ENCODE results near the gene RORC. TPM values are rescaled to one million over a fixed set of nuclear protein-coding genes. Genes with fewer than 3 reads are reported as not detected.

Gene RORC
- total and polyA plus RNA-seq, 2 experiments from 2014 or later, result not detected

DNA sequence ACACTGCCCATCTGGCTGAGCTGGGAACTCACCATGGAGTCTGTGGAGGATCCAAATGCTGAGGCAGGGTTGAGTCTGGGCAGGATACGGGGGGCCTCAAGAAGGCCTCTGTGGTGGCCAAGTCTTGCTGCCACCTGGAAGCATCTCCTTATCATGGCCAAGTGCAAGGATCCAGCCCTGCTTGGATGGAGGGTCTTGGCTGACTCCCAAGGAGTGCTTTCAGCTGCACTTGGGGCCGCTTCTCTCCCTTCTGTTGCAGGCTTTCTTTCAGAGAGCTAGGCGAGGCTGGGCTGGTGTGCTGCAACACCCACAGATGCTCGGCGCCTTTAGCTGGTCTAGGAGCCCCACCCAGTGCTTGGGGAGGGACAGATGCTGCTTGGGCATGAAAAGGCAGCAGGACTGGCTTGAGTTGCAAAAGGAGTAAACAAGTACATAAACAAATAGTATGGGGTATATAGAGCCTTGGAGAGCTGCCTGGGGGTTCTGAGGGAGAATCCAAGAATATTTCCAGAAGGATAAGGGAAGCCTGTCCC, 21.9 kb upstream of the RORC start, which contains the start of gene THEM5:
THEM5 (minus strand) TSS at position 302 of the 533 bp plus-strand sequence; CDS start at position 155, 147 bp downstream.
- no peaks in the 10 kb centered on the region for H4K20me1 ChIP-seq (ENCODE audit: insufficient read depth)
- peaks cover 13% of the 10 kb centered on the region; the same call in 1 of the 2 replicates for H3K27me3 ChIP-seq (replicated peaks; ENCODE audit: insufficient read depth)
- no peaks in the 10 kb centered on the region for H3K9me2 ChIP-seq (ENCODE audit: insufficient read depth)
- WGBS, 2 experiments (ENCODE audit: low coverage in 1 of 2, low lambda C conversion rate in 2 of 2, missing lambda C conversion rate in 2 of 2), result 27 to 33% methylated on average over 5 of the region's 5 CpGs
- H3K4me2 ChIP-seq (ENCODE audit: unreplicated experiment), result no peak within 1 kb of the TSS
- no peaks in the 10 kb centered on the region for H3K79me2 ChIP-seq (ENCODE audit: insufficient read depth)
- no peak within 1 kb of the TSS for H3K4me3 ChIP-seq
- no peak within 1 kb of the TSS for H3K9ac ChIP-seq
- peaks cover 10% of the 10 kb centered on the region for H3K4me1 ChIP-seq (ENCODE audit: insufficient read depth)
- no peak within 1 kb of the TSS for H3K27ac ChIP-seq
- in situ Hi-C loops (cut with MboI), result no loop called here
- 0 out of 2 replicates have a peak, but pooled peaks cover 7% of the 10 kb centered on the region for H3F3A ChIP-seq (ENCODE audit: insufficient read depth)
- no peaks in the 10 kb centered on the region for H3K9me3 ChIP-seq (ENCODE audit: low read depth)
- H3K36me3 ChIP-seq (ENCODE audit: low read depth), result no peaks in the 10 kb centered on the region
- H2AFZ ChIP-seq, result no peak within 1 kb of the TSS
- DNase-seq, result peak; percentile 51
- TF ChIP-seq EZH2 (IDR thresholded peaks at IDR 0.05; ENCODE audit: insufficient read depth, poor library complexity, severe bottlenecking) (no peak), EZH2phosphoT487 (IDR thresholded peaks at IDR 0.05; ENCODE audit: insufficient read depth, low read depth) (no peak)

DNA sequence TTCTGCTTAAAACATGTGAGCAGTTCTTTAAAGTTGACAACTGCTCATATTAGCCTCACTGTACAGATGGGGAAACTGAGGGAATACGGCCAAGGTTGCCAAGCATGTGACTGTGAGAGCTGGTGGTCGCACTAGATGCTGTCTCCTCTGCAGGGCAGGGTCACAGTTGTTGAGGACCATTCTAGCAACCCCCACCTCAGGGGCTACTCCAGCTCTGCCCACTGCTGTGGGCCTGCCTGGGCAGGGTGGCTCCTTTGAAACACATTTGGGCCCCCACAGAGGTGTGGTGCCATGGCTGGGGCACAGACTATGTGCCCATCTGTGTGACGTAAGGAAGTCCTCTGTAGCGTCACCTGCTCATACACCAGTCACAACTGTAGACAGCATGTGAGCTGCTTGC, 21.1 kb upstream of the RORC start:
- in situ Hi-C loops (cut with MboI), result no loop called here
- no peak for TF ChIP-seq EZH2 (IDR thresholded peaks at IDR 0.05; ENCODE audit: insufficient read depth, poor library complexity, severe bottlenecking)

DNA sequence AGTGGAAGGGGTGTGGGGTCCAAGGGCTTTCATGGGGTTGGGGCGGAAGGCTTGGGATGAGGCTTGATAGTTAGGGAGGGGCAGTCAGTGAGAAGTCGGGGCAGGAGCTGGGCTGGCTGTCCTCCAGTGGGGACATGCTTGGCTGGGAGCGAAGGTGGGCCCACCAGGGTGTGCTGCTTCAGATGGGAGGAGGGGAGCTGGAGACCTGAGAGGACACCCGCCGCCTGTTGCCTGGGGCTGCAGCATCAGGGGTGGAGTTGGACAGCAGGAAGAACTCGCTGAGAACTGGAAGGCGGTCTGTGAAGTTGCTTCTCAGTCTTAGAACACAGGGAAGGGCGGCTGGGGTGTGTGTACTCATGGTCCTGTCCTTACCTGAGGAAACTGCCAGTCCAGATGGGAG, 20.3 kb upstream of the RORC start:
- in situ Hi-C loops (cut with MboI), result no loop called here
- no peak overlapping the region for H2AFZ ChIP-seq

More for the DNA sequence above, 21.1 kb upstream of the RORC start:
- Histone ChIP-seq H3K9ac (no peak overlapping the region), H3K4me1 (ENCODE audit: insufficient read depth) (peaks cover 6% of the 10 kb centered on the region; the same call in 1 of the 2 replicates), H3K4me3 (no peak overlapping the region), H2AFZ (no peak overlapping the region), H3K27me3 (replicated peaks; ENCODE audit: insufficient read depth) (peaks cover 13% of the 10 kb centered on the region; the same call in 1 of the 2 replicates), H4K20me1 (ENCODE audit: insufficient read depth) (no peaks in the 10 kb centered on the region), H3K9me3 (ENCODE audit: low read depth) (no peaks in the 10 kb centered on the region), H3K27ac (no peak overlapping the region), H3F3A (ENCODE audit: insufficient read depth) (0 out of 2 replicates have a peak, but pooled peaks cover 7% of the 10 kb centered on the region), H3K4me2 (ENCODE audit: unreplicated experiment) (no peak overlapping the region), H3K79me2 (ENCODE audit: insufficient read depth) (no peaks in the 10 kb centered on the region), H3K9me2 (ENCODE audit: insufficient read depth) (no peaks in the 10 kb centered on the region), H3K36me3 (ENCODE audit: low read depth) (no peaks in the 10 kb centered on the region)
- DNase-seq, result no peak
- WGBS, 2 experiments (ENCODE audit: low coverage in 1 of 2, low lambda C conversion rate in 2 of 2, missing lambda C conversion rate in 2 of 2), result 78 to 87% methylated on average over 4 of the region's 4 CpGs

GRCh38 chr1:151849871-151850270, 18.3 kb upstream of the RORC start:
- DNase-seq, result no peak
- Histone ChIP-seq H3K36me3 (ENCODE audit: low read depth) (no peaks in the 10 kb centered on the region), H3K79me2 (ENCODE audit: insufficient read depth) (no peaks in the 10 kb centered on the region), H3K27me3 (replicated peaks; ENCODE audit: insufficient read depth) (peaks cover 13% of the 10 kb centered on the region), H3K27ac (no peak overlapping the region), H3K9me2 (ENCODE audit: insufficient read depth) (no peaks in the 10 kb centered on the region), H3F3A (ENCODE audit: insufficient read depth) (no peaks in the 10 kb centered on the region), H2AFZ (no peak overlapping the region), H4K20me1 (ENCODE audit: insufficient read depth) (no peaks in the 10 kb centered on the region), H3K4me2 (ENCODE audit: unreplicated experiment) (no peak overlapping the region), H3K4me3 (no peak overlapping the region), H3K9me3 (ENCODE audit: low read depth) (no peaks in the 10 kb centered on the region), H3K9ac (no peak overlapping the region), H3K4me1 (ENCODE audit: insufficient read depth) (peaks cover 4% of the 10 kb centered on the region)
- in situ Hi-C loops (cut with MboI), result no loop called here
- TF ChIP-seq EZH2phosphoT487 (IDR thresholded peaks at IDR 0.05; ENCODE audit: insufficient read depth, low read depth), result no peak
- TF ChIP-seq EZH2 (IDR thresholded peaks at IDR 0.05; ENCODE audit: insufficient read depth, poor library complexity, severe bottlenecking), result no peak

More for the DNA sequence above, 20.3 kb upstream of the RORC start:
- Histone ChIP-seq H3K36me3 (ENCODE audit: low read depth) (no peaks in the 10 kb centered on the region), H4K20me1 (ENCODE audit: insufficient read depth) (no peaks in the 10 kb centered on the region), H3K9me2 (ENCODE audit: insufficient read depth) (no peaks in the 10 kb centered on the region), H3K9ac (no peak overlapping the region), H3F3A (ENCODE audit: insufficient read depth) (0 out of 2 replicates have a peak, but pooled peaks cover 7% of the 10 kb centered on the region), H3K9me3 (ENCODE audit: low read depth) (no peaks in the 10 kb centered on the region), H3K4me3 (no peak overlapping the region), H3K4me1 (ENCODE audit: insufficient read depth) (peaks cover 6% of the 10 kb centered on the region; the same call in 1 of the 2 replicates), H3K27ac (no peak overlapping the region), H3K79me2 (ENCODE audit: insufficient read depth) (no peaks in the 10 kb centered on the region), H3K27me3 (replicated peaks; ENCODE audit: insufficient read depth) (peaks cover 13% of the 10 kb centered on the region; the same call in 1 of the 2 replicates), H3K4me2 (ENCODE audit: unreplicated experiment) (no peak overlapping the region)
- DNase-seq, result no peak
- TF ChIP-seq EZH2 (IDR thresholded peaks at IDR 0.05; ENCODE audit: insufficient read depth, poor library complexity, severe bottlenecking) (no peak), EZH2phosphoT487 (IDR thresholded peaks at IDR 0.05; ENCODE audit: insufficient read depth, low read depth) (no peak)
- 53% methylated on average over 8 of the region's 8 CpGs for WGBS, 2 experiments (ENCODE audit: low coverage in 1 of 2, low lambda C conversion rate in 2 of 2, missing lambda C conversion rate in 2 of 2)

Measured in GM23248 (cell line).